NCI-H1105 (cell line): ENCODE data around the gene FMNL2.
A peak's percentile ranks its signal among the peaks of the same experiment; 100 is the strongest.
"Not testable (repeated sequence)": the region's sequence is repeated elsewhere in the genome, so short reads cannot be mapped to it uniquely, and the experiment has no call there.

ENCODE experiments used
- DNase-seq: peaks from one replicate; lab custom pipeline; 2025; lab: John Stamatoyannopoulos, UW

The FMNL2 gene

DNA sequence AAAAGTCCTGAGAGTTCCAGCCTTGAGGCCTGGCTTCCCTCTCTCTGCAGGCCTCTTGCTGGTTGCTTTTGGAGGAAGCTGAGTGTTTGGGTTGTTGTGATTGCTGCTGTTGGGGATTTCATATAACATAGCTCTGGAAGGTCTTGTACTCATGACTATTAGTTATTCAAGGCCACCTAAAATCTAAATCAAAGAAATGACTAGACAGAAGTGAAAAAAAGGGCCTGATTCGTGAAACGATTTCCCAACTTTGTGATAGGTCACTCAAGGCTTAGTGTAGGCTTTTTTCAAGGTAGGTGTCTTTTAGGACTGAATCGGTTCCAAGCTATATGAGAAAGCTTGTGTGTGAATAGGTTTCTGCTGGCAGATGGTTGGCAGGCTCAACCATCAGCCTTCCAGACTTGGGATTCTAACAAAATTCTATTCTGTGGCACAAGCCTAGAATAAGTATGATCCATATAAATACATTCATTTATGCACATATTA is 164.4 kb downstream of the FMNL2 start:
- no peak for DNase-seq

DNA sequence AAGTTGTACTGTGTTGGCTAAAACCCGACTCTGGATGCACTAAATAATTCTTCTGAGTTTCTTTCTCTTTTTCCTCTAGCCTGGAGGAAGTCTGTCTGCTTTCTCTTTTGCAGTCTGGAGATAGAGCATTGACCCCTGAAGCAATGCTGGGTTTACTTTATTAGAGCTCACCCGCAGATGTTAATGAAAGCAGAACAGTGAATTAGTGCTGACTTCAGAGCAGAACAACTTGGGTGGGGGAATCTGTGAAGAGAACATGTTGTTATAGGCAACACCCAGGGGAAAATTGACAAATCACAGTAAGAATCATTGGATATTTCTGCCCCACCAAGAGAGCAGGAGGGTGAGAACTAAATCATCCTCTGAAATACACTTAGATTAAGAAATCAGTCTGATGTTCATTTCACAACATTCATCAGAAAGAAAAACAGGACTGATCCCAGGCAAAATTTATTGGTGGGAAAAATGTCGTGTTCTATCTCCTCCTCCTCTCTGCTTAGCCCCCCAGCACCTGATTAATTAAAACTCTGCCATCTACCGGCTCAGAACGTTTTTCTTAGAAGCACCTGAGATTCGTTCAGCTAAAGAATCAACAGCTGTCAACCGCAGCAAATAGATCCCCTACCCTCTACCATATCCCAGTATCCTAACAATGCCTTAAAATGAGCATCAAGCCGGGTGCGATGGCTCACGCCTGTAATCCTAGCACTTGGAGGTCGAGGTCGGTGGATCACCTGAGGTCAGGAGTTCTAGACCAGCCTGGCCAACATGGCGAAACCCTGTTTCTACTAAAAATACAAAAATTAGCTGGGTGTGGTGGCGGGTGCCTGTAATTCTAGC is 165.1 kb downstream of the FMNL2 start:
- DNase-seq: no peak

DNA sequence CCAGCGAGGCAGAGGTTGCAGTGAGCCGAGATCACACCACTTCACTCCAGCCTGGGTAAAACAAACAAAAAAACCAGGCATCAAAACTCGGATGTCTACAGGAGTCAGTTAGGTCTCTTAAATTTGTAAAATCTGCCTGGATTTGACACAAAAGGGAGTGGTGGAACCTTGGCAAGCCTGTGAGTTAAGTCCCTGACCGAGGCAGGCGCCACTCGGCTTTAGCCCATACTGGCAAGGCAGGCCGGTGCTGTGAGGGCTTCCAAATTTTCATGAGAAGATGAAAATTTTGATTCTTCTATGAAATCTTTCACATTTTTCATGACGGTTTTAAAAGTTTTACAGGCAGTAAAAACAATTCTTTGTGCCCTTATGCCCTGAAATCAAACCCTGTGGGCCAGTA is 165.8 kb downstream of the FMNL2 start:
- no peak for DNase-seq

DNA sequence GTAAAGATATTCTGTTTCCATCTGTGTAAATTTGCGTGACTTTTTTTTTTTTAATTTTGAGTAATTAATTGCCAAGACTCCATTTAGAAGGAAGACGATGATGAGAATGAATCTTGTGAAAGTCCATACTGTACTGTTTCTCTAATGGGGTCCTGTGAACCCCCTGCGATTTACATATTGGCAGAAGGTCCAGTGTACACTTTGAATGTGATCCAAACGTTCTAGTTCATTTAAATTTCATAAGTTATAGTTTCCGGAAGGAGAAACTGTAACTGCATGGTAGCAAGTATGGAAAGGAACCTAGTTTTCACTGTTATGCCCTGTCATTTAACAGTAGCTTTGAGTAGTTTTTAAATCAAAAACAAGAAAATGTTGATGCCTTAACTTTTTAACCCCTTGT is 166.7 kb downstream of the FMNL2 start:
- no peak for DNase-seq

DNA sequence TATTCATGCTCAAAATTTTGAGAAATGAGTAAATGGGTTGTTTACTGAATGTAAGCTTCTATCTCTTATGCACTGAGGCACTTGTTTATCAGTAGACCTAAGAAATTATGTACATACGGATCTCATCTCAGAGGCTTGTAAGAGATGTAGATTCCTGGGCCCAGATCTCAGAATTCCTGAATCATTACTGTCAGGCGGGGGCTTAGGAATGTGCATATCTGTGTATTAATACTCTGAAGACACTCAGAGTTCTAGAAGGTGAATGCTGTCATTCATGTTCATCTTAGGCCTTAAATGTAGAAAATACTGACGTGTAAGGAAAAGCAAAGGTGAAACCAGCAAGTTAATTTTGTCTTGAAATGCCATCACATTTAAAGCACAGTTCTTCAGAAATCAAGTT is 169.6 kb downstream of the FMNL2 start:
- no peak for DNase-seq

DNA sequence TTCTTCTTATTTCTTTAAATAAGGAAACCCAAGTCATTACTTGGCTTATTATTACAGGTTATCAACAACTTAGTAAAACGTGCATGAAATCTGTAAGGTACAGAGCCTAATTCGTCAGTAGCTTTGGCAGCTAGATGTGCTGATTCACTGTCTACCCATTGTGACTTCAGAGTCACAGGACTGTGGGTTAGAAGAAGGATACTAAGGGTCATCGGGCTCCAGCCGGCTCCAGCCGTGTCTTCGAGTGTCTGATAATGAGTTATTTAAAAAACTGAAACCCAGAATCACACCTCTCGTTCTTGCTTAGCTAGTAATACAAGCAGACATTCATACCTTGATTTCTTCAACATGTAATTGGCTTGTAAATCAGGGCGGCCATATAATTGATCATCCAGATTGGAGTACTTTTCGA is 170.5 kb downstream of the FMNL2 start:
- no peak for DNase-seq

DNA sequence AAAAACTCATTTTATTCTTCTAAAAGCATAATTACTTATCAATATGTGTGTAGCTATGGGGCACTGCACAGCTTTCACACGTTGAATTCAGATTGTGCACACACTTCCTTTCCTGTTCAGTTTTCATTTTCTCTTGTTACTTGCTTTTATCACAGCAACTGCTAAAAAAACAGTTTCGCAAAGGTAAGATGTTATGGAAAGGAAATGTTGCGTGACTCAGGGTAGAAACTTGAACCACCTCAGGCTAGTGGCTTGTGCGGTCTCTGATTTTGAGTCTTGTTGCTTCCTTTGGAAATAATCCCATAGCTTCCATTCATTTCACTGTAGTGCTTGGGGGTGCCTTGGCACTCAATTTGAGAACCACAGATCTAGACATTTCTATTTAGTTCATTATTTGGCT is 171.9 kb downstream of the FMNL2 start:
- DNase-seq: no peak

DNA sequence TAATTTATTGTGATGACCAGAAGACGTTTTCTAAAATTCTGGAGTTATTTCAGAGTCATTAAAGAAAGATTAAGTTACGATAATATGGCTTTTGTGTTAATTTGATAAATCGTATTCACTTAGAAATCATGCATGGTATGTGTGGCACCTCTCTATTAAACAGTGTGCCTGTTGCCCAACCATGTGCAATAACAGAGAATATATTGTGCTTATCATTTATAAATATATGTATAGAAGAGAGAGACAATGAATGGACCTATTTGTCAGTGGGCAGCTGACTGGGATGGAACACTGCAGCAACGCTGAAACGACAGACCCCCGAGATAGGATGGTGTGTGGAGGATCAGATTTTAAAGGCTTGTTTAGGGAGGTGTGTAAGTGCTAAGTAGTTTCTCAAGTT is 172.9 kb downstream of the FMNL2 start:
- DNase-seq: no peak

DNA sequence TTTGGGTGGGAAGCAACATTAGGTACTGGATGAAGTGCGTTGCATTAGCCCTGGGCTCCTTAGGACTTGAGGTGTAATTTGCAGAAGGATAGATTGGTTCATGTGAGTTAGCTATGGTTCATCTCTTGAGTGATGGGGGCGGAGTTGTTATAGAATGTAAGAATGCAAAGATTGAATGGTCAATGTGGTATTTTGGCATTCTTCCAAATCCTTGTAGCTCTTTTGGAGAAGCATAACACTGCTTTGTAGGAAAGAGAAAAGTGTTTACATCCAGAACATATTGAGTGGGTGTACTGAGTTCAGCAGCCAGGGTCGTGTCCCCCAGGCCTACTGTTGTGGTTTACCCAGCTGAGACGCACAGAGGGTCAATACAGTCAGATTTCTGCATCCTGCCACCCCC is 173.5 kb downstream of the FMNL2 start:
- no peak for DNase-seq

DNA sequence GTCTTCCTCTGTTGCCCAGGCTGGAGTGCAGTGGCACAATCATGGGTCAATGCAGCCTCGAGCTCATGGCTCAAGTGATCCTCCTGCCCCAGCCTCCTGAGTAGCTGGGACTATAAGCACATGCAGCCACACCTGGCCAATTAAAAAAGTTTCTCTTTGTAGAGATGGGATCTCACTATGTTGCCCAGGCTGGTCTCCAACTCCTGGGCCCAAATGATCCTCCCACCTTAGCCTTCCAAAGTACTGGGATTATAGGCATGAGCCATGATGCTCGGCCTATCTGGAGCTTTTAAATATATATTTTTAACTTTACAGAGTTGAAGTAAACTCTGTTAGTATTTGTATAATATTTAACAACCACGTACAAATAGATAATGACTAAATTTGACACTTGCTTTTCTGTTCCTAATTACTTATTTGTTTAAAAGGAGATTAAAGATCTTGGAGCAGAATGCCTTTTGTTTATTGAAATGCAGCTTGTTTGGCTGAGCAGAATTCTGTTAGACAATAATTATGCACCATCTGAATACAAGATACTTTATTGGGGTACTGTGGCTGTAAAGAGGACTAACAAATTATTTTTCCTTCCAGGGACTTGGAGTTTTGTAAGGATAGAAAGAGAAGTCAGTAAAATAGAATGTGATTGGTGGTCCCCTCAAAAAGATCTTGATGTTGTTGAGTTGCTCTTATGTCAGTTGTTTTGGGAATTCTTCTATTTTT is 175.0 kb downstream of the FMNL2 start:
- DNase-seq: no peak

DNA sequence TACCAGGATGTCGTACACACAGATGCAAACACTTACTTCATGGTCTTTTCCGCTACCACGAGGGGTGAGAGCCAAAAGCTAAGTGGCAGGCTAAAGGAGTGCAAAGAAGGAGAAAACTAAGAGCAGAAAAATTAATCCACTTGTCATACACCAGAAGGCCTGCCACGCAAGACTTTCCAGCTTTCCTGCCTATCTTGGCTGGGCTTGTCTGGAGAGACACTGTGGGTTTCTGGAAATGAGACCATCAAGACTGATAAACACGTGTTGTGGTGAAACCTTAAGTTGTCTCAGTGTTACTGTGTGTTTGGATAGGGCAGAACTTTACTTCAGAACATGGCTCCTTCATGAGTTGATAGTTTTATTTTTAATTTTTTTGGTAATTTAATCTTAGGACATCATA is 175.6 kb downstream of the FMNL2 start:
- DNase-seq: no peak

DNA sequence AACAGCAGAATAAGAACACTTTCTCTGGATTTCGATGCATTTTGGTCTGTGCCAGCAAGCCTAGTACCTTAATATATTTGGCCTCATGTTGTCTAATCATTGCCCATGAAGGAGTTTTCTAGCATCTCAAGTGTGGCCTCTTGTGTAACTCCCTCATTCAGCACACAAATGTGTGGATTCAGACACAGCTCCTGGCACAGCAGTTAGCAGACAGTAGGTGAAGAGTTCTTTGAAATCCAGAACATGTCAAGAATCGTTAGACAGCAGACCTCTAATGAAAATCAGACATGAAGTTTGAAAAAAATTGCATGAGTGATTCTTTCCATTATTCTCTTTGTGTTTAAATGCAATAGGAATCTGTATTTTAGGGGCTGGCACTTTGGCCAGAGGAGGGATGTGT is 177.0 kb downstream of the FMNL2 start:
- DNase-seq: no peak

DNA sequence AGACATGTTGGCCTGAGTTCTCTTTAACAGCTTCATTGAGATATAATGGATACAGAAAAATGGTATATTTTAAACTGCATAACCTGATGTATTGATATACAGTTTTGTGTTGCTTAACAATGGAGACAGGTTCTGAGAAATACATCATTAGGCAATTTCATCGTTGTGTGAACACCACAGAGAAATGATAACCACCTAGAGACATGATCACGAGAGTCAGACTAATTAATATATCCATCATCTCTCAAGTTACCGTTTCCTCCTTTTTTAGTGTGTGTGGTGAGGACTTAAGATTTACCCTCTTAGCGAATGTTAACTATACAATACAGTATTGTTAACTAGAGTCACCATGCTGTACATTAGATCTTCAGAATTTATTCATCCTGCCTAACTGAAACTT is 178.1 kb downstream of the FMNL2 start:
- DNase-seq: no peak

DNA sequence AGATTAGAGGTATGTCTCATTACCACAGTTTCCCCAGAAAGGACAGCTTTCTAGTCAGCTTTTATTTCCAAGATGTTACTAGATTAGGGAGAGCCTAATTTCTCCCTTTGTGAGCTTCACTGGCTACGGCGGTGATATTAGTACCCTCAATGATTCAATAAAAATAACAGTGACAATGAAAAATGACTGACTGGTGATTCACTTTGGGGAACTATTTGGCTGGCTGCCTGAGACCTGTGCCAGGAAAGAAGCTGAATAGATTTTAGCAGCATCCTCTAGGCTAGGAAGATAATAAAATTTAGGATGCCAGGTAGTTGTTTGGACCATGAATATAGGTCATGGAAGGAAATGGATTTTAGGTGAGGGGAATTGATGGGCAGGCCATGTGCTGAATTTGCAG is 178.7 kb downstream of the FMNL2 start:
- DNase-seq: peak; percentile 59

DNA sequence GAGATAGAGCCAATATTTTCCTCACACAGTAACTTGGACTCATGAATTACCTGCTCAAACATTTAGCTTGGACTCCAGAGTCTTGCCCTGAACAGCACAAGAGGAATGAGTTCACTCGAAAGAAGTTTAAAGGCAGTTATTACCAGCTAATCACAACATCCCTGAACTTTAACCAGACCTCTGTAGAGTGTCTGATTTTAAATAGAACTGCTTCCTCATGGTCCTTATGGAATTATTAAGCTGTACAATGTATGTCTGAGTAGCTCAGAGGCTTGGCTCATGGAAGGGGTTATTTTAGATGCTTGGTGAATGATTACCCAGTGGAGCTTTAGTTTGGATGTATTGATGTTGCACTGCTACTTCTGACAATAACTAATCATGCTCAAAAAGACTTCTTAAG is 183.1 kb downstream of the FMNL2 start:
- no peak for DNase-seq

DNA sequence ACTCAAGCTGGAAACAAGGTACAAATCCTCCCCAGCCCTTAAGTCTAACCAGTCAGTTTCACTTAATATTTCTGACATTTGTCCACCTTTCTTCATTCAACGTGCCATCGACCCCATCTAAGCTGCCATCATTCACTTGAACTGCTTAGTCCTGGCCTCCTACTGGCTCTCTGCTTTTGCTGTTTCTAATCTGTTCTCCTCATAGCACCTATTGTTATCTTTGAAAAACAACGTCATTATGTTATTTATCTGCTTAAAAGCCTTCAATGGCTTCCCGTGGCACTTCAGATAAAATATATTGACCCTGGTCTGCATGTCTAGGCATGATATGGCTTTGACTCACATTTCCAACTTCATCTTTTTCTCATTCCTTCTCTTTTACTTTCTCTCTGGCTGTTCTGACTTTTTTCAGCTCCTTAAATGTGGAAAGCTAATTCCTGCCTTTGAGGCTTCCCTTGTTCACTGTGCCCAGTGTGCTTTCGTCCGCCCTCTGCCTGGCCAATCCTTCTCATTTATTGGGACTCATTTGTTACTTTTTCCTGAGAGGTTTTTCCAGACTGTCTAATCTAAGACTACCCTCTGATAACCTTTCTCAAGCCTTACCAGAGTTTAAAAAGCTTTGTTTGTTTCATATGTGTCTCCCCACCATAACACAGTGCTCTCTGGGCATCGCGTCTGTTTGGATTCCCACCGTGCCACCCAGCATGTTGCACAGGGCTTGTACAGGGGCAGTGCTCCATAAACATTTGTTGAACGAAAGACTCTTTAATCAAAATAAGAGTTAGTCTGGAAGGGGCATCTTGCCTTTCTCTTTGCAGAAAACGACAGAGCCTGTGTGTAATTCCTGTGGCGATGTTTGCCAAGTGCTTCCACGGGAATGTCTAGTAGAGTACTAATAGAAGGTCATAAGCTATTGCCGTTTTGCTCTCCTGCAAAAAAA is 183.9 kb downstream of the FMNL2 start:
- DNase-seq: peak; percentile 16

DNA sequence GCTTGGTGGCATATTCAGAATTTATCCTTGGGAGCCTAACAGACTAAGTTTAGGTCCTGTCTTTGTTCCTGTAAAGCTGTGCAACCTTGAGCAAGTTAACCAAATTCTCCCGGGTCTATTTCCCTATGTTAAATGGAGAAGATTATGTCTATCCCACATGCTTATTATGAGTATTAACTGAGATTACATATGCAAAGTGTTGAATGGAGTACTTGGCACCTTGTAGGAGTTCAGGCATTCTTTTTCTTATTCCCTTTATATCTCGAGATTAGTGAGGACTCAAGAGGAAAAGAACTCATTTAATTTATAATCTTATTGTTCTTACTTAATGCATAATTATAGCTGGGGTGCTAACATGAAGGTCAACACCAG is 184.6 kb downstream of the FMNL2 start:
- no peak for DNase-seq

DNA sequence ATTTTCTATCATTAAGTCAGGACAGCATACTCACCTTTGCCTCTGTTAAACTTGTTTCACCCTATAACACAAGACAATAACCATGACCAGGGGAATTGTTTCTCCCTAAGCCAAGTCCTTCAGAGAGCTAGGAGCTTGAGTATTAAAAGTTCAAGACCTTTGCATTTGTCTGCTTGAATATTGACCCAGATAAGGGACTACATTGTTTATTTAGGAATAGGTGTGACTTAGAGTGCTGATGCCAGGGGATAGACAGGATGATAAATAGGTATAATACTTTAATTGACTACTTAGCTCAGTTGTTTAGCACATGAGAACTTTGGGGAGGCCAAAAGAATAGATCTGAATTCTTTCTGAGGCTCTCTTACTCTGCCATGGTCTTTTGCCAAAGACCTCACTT is 185.8 kb downstream of the FMNL2 start:
- DNase-seq: no peak

DNA sequence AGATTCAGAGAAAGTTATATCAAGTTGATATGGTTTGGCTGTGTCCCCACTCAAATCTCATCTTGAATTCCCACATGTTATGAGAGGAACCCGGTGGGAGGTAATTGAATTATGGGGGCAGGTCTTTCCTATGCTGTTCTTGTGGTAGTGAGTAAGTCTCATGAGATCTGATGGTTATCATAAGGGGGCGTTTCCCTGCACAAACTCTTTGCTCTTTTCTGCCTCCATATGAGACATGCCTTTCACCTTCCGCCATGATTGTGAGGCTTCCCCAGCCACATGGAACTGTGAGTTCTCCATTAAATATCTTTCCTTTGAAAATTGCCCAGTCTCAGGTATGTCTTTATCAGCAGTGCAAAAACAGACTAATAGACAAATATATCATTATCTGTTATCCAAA is 187.5 kb downstream of the FMNL2 start:
- DNase-seq: not testable (repeated sequence)

DNA sequence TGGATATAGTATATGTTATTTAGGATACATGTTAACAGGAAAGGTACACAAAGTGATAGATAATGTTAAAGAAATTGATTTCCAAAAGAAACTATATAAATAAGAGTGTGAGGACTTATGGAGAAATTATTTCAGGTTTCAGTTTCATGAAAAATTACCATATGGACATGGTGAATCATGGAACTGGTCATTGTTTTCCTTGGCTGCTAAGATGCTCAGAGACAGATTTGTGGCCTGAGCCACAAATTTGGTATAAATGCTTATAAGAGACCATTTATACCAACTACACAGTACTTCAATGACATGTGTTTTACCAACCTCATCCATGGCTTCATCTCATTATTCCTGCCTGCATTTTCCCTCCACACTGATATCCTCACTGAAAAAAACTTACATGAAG is 188.1 kb downstream of the FMNL2 start:
- no peak for DNase-seq

DNA sequence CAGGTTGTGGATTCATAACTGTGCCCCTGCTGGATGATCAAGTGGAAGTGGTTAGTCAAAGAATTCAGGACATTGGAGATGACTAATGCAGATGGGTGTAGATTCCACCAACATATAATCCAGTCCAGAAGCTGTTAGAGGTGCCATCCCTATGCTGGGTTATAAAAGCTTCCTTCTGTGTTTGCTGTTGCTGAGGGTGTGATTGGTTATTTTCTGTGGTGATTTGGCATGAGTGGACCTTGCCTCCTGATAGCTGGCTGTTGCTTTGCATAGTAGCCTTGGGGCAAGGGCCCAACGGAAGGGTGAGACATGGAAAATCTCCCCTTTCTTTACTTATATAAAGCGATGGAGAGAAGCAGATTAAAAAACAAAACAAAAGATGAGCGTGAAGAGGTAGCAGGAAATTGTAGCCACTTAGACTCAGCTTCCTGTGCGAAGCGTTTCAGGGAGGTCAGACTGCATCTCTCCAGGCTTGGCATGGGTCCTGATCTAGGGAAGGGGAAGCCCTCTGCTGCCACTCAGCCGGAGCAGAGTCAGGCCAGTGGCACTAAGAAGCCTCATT is 190.4 kb downstream of the FMNL2 start:
- no peak for DNase-seq
